ENCODE results near the gene ASB3.

The ASB3 gene

GRCh38 chr2:53697686-53698085, 89.1 kb downstream of the ASB3 start:
- peaks cover 30% of the 10 kb centered on the region; the same call in 1 of the 2 replicates for H3K36me3 ChIP-seq (ENCODE audit: insufficient read depth, low read length)
- no peak overlapping the region for H3K4me2 ChIP-seq (ENCODE audit: low read depth, low read length, poor library complexity, severe bottlenecking)
- TF ChIP-seq EZH2phosphoT487 (IDR thresholded peaks at IDR 0.05; ENCODE audit: borderline replicate concordance), result no peak
- TF ChIP-seq CTCF (conservative IDR thresholded peaks at IDR 0.05; ENCODE audit: low read length), result no peak
- H3K27me3 ChIP-seq (ENCODE audit: insufficient read depth, low read length, poor library complexity, severe bottlenecking), result no peaks in the 10 kb centered on the region
- no peak overlapping the region for H3K4me3 ChIP-seq (ENCODE audit: low read length, poor library complexity, severe bottlenecking)
- H4K20me1 ChIP-seq (ENCODE audit: insufficient read depth, low read length, poor library complexity, severe bottlenecking), result no peaks in the 10 kb centered on the region
- H3K4me1 ChIP-seq (ENCODE audit: insufficient read depth, low read length, poor library complexity, severe bottlenecking), result no peaks in the 10 kb centered on the region
- no peaks in the 10 kb centered on the region for H3K9me3 ChIP-seq (ENCODE audit: insufficient read depth, low read depth, low read length)
- no peaks in the 10 kb centered on the region for H3K9me2 ChIP-seq (replicated peaks; ENCODE audit: low read depth, low read length)
- no peak overlapping the region for H2AFZ ChIP-seq (ENCODE audit: low read length)
- H3K79me2 ChIP-seq (ENCODE audit: insufficient read depth, low read length), result no peaks in the 10 kb centered on the region
- no peaks in the 10 kb centered on the region for H3F3A ChIP-seq (ENCODE audit: low read depth)
- H3K9ac ChIP-seq (ENCODE audit: low read depth, low read length, poor library complexity, severe bottlenecking), result no peak overlapping the region

GRCh38 chr2:53697092-53697491, 89.7 kb downstream of the ASB3 start:
- H3K4me1 ChIP-seq (ENCODE audit: insufficient read depth, low read length, poor library complexity, severe bottlenecking), result no peaks in the 10 kb centered on the region
- no peaks in the 10 kb centered on the region for H3F3A ChIP-seq (ENCODE audit: low read depth)
- no peak overlapping the region for H3K4me2 ChIP-seq (ENCODE audit: low read depth, low read length, poor library complexity, severe bottlenecking)
- TF ChIP-seq CTCF (conservative IDR thresholded peaks at IDR 0.05; ENCODE audit: low read length) (no peak), EZH2phosphoT487 (IDR thresholded peaks at IDR 0.05; ENCODE audit: borderline replicate concordance) (no peak)
- no peak overlapping the region for H2AFZ ChIP-seq (ENCODE audit: low read length)
- H3K9me2 ChIP-seq (replicated peaks; ENCODE audit: low read depth, low read length), result no peaks in the 10 kb centered on the region
- H3K9me3 ChIP-seq (ENCODE audit: insufficient read depth, low read depth, low read length), result no peaks in the 10 kb centered on the region
- H3K4me3 ChIP-seq (ENCODE audit: low read length, poor library complexity, severe bottlenecking), result no peak overlapping the region
- H3K9ac ChIP-seq (ENCODE audit: low read depth, low read length, poor library complexity, severe bottlenecking), result no peak overlapping the region
- H3K36me3 ChIP-seq (ENCODE audit: insufficient read depth, low read length), result peaks cover 35% of the 10 kb centered on the region; the same call in 1 of the 2 replicates
- H3K27me3 ChIP-seq (ENCODE audit: insufficient read depth, low read length, poor library complexity, severe bottlenecking), result no peaks in the 10 kb centered on the region
- H4K20me1 ChIP-seq (ENCODE audit: insufficient read depth, low read length, poor library complexity, severe bottlenecking), result no peaks in the 10 kb centered on the region
- H3K79me2 ChIP-seq (ENCODE audit: insufficient read depth, low read length), result no peaks in the 10 kb centered on the region

GRCh38 chr2:53695575-53695974, 91.2 kb downstream of the ASB3 start:
- Histone ChIP-seq H3K27me3 (ENCODE audit: insufficient read depth, low read length, poor library complexity, severe bottlenecking) (no peaks in the 10 kb centered on the region), H3K9me2 (replicated peaks; ENCODE audit: low read depth, low read length) (no peaks in the 10 kb centered on the region), H3K36me3 (ENCODE audit: insufficient read depth, low read length) (peaks cover 42% of the 10 kb centered on the region; the same call in 1 of the 2 replicates), H4K20me1 (ENCODE audit: insufficient read depth, low read length, poor library complexity, severe bottlenecking) (no peaks in the 10 kb centered on the region), H3K79me2 (ENCODE audit: insufficient read depth, low read length) (no peaks in the 10 kb centered on the region), H3K9ac (ENCODE audit: low read depth, low read length, poor library complexity, severe bottlenecking) (no peak overlapping the region), H3F3A (ENCODE audit: low read depth) (no peaks in the 10 kb centered on the region), H3K4me1 (ENCODE audit: insufficient read depth, low read length, poor library complexity, severe bottlenecking) (no peaks in the 10 kb centered on the region), H3K9me3 (ENCODE audit: insufficient read depth, low read depth, low read length) (no peaks in the 10 kb centered on the region), H3K4me3 (ENCODE audit: low read length, poor library complexity, severe bottlenecking) (no peak overlapping the region), H3K4me2 (ENCODE audit: low read depth, low read length, poor library complexity, severe bottlenecking) (no peak overlapping the region), H2AFZ (ENCODE audit: low read length) (no peak overlapping the region)
- TF ChIP-seq CTCF (conservative IDR thresholded peaks at IDR 0.05; ENCODE audit: low read length), result no peak
- no peak for TF ChIP-seq EZH2phosphoT487 (IDR thresholded peaks at IDR 0.05; ENCODE audit: borderline replicate concordance)
